Mesendoderm (in vitro differentiated cells): Measurements from ENCODE around the gene REEP6.

Experiments used
- DNase-seq: peaks from one replicate; pipeline ENCODE4 v3.0.0; 2013
- H2AK5ac ChIP-seq: 2 replicates; pipeline ENCODE4 v1.6.1; 2013; ENCODE audit warnings: low read length, inconsistent platforms
- H2BK120ac ChIP-seq: 2 replicates; pipeline ENCODE4 v1.6.1; 2013; ENCODE audit warnings: low read depth, mild to moderate bottlenecking, low read length, moderate library complexity, mixed read lengths
- H2BK15ac ChIP-seq: replicated peaks from 2 replicates; pipeline ENCODE4 v1.6.1; 2013; ENCODE audit warnings: low read depth, mild to moderate bottlenecking, moderate library complexity
- H2BK5ac ChIP-seq: 2 replicates; pipeline ENCODE4 v1.6.1; 2013; ENCODE audit warnings: low read length, inconsistent platforms
- H3K18ac ChIP-seq: 2 replicates; pipeline ENCODE4 v1.6.1; 2013; ENCODE audit warnings: mild to moderate bottlenecking, low read length, mixed read lengths
- H3K23ac ChIP-seq: one replicate; pipeline ENCODE4 v1.6.1; 2013; ENCODE audit warnings: low read length
- H3K27ac ChIP-seq: 2 replicates; pipeline ENCODE4 v1.5.1; 2013; ENCODE audit warnings: low read depth, mild to moderate bottlenecking, inconsistent platforms, low read length, moderate library complexity
- H3K27me3 ChIP-seq: 2 replicates; pipeline ENCODE4 v1.6.1; 2013; ENCODE audit warnings: low read length, control low read depth, mild to moderate bottlenecking, inconsistent platforms; ENCODE audit not compliant: insufficient read depth, poor library complexity
- H3K36me3 ChIP-seq: 2 replicates; pipeline ENCODE4 v1.6.1; 2013; ENCODE audit warnings: low read length, inconsistent platforms; ENCODE audit not compliant: control insufficient read depth, insufficient read depth
- H3K4ac ChIP-seq: one replicate; pipeline ENCODE4 v1.6.1; 2013; ENCODE audit warnings: low read depth, mild to moderate bottlenecking, low read length, moderate library complexity
- H3K4me1 ChIP-seq: 2 replicates; pipeline ENCODE4 v1.6.1; 2013; ENCODE audit warnings: low read depth, low read length, inconsistent platforms; ENCODE audit not compliant: control insufficient read depth
- H3K4me2 ChIP-seq: 2 replicates; pipeline ENCODE4 v1.6.1; 2013; ENCODE audit warnings: low read length
- H3K4me3 ChIP-seq: 2 replicates; pipeline ENCODE4 v1.5.1; 2013; ENCODE audit warnings: mild to moderate bottlenecking, low read length
- H3K56ac ChIP-seq: one replicate; pipeline ENCODE4 v1.6.1; 2013; ENCODE audit warnings: low read length
- H3K79me1 ChIP-seq: 2 replicates; pipeline ENCODE4 v1.6.1; 2013; ENCODE audit warnings: low read length, inconsistent platforms
- H3K79me2 ChIP-seq: 2 replicates; pipeline ENCODE4 v1.6.1; 2013; ENCODE audit warnings: mild to moderate bottlenecking, low read length; ENCODE audit not compliant: control insufficient read depth, insufficient read depth
- H3K9ac ChIP-seq: 2 replicates; pipeline ENCODE4 v1.6.1; 2013; ENCODE audit warnings: low read length, inconsistent platforms
- H4K5ac ChIP-seq: one replicate; pipeline ENCODE4 v1.6.1; 2013; ENCODE audit warnings: low read length
- H4K8ac ChIP-seq: one replicate; pipeline ENCODE4 v1.6.1; 2013; ENCODE audit warnings: low read depth, mild to moderate bottlenecking, control low read depth, low read length, moderate library complexity
- WGBS: extraction: QIAGEN DNeasy Blood & Tissue Kit; methylation state at CpG from one replicate; pipeline ENCODE4 v1.1.7; 2013; ENCODE audit warnings: low lambda C conversion rate, missing lambda C conversion rate; ENCODE audit not compliant: insufficient coverage; ENCODE audit errors: extremely low coverage; 5-methylcytosine and 5-hydroxymethylcytosine counted together

REEP6 gene

GRCh38 chr19:1512671-1513498 lies 21.9 kb downstream of the REEP6 start, which contains the start of gene ADAMTSL5:
ADAMTSL5 (minus strand) TSS chr19:1513019; CDS start chr19:1510943, 2,076 bp downstream.
- peak within 1 kb of the TSS; percentile 19 for H3K18ac ChIP-seq
- no peaks in the 10 kb centered on the region for H3K79me1 ChIP-seq
- H2AK5ac ChIP-seq, result no peak within 1 kb of the TSS
- no peak within 1 kb of the TSS for H2BK5ac ChIP-seq
- H2BK15ac ChIP-seq, result no peak within 1 kb of the TSS
- H3K4me1 ChIP-seq, result no peaks in the 10 kb centered on the region
- H3K56ac ChIP-seq, result peak within 1 kb of the TSS; percentile 60
- no peak within 1 kb of the TSS for H2BK120ac ChIP-seq
- WGBS, result no CpG with 5 or more reads among the region's 78 CpGs
- H3K27ac ChIP-seq, result no peak within 1 kb of the TSS
- no peaks in the 10 kb centered on the region for H3K27me3 ChIP-seq
- no peak within 1 kb of the TSS for H3K4me2 ChIP-seq
- no peak within 1 kb of the TSS for H3K4ac ChIP-seq
- H4K5ac ChIP-seq, result no peak within 1 kb of the TSS
- H3K23ac ChIP-seq, result no peak within 1 kb of the TSS
- no peaks in the 10 kb centered on the region for H3K36me3 ChIP-seq
- DNase-seq, result peak; percentile 54
- no peak within 1 kb of the TSS for H3K4me3 ChIP-seq
- peak within 1 kb of the TSS; percentile 38 for H3K9ac ChIP-seq
- no peak within 1 kb of the TSS for H4K8ac ChIP-seq
- H3K79me2 ChIP-seq, result no peaks in the 10 kb centered on the region

GRCh38 chr19:1513499-1514294 lies 22.7 kb downstream of the REEP6 start:
- H3K27ac ChIP-seq, result no peak overlapping the region
- peak overlapping the region; percentile 16 for H3K18ac ChIP-seq
- WGBS, result no CpG with 5 or more reads among the region's 52 CpGs
- no peaks in the 10 kb centered on the region for H3K36me3 ChIP-seq
- no peak overlapping the region for H4K5ac ChIP-seq
- no peaks in the 10 kb centered on the region for H3K27me3 ChIP-seq
- no peaks in the 10 kb centered on the region for H3K4me1 ChIP-seq
- H3K23ac ChIP-seq, result no peak overlapping the region
- no peak overlapping the region for H2BK15ac ChIP-seq
- H3K56ac ChIP-seq, result no peak overlapping the region
- H3K4ac ChIP-seq, result no peak overlapping the region
- no peak overlapping the region for H2BK5ac ChIP-seq
- no peak overlapping the region for H4K8ac ChIP-seq
- H3K79me1 ChIP-seq, result no peaks in the 10 kb centered on the region
- H3K4me3 ChIP-seq, result no peak overlapping the region
- no peak overlapping the region for H3K9ac ChIP-seq
- no peak overlapping the region for H2BK120ac ChIP-seq
- no peak overlapping the region for H2AK5ac ChIP-seq
- DNase-seq, result peak; percentile 53
- no peak overlapping the region for H3K4me2 ChIP-seq
- H3K79me2 ChIP-seq, result no peaks in the 10 kb centered on the region

- Histone ChIP-seq H3K4me1 (no peaks in the 10 kb centered on the region), H3K18ac (no peak overlapping the region), H3K4me3 (no peak overlapping the region), H3K36me3 (no peaks in the 10 kb centered on the region), H3K27me3 (no peaks in the 10 kb centered on the region), H3K23ac (no peak overlapping the region), H3K79me2 (no peaks in the 10 kb centered on the region), H3K27ac (no peak overlapping the region), H3K56ac (no peak overlapping the region), H2BK120ac (no peak overlapping the region), H3K79me1 (no peaks in the 10 kb centered on the region), H4K5ac (no peak overlapping the region), H3K4me2 (no peak overlapping the region), H2BK5ac (no peak overlapping the region), H3K9ac (no peak overlapping the region), H4K8ac (no peak overlapping the region), H3K4ac (no peak overlapping the region), H2BK15ac (no peak overlapping the region), H2AK5ac (no peak overlapping the region)
- WGBS, result no CpG with 5 or more reads among the region's 10 CpGs
- DNase-seq, result no peak
These were observed 23.3 kb downstream of the REEP6 start for GRCh38 chr19:1514295-1514661.

GRCh38 chr19:1514986-1515721 lies 24.2 kb downstream of the REEP6 start:
- Histone ChIP-seq H2BK15ac (no peak overlapping the region), H3K23ac (no peak overlapping the region), H3K4me1 (no peaks in the 10 kb centered on the region), H2AK5ac (no peak overlapping the region), H2BK120ac (no peak overlapping the region), H3K9ac (no peak overlapping the region), H3K4me2 (no peak overlapping the region), H2BK5ac (no peak overlapping the region), H4K5ac (no peak overlapping the region), H3K79me1 (no peaks in the 10 kb centered on the region), H3K56ac (no peak overlapping the region), H3K4ac (no peak overlapping the region), H3K36me3 (no peaks in the 10 kb centered on the region), H4K8ac (no peak overlapping the region), H3K27ac (no peak overlapping the region), H3K4me3 (no peak overlapping the region), H3K79me2 (no peaks in the 10 kb centered on the region), H3K27me3 (no peaks in the 10 kb centered on the region), H3K18ac (no peak overlapping the region)
- no CpG with 5 or more reads among the region's 14 CpGs for WGBS
- no peak for DNase-seq

- no peak overlapping the region for H3K4me3 ChIP-seq
- H3K18ac ChIP-seq, result no peak overlapping the region
- H3K27me3 ChIP-seq, result no peaks in the 10 kb centered on the region
- H3K79me2 ChIP-seq, result no peaks in the 10 kb centered on the region
- no peak overlapping the region for H3K27ac ChIP-seq
- no peak overlapping the region for H2BK120ac ChIP-seq
- H3K9ac ChIP-seq, result no peak overlapping the region
- WGBS, result no CpG with 5 or more reads among the region's 8 CpGs
- no peaks in the 10 kb centered on the region for H3K79me1 ChIP-seq
- H3K56ac ChIP-seq, result no peak overlapping the region
- H2BK5ac ChIP-seq, result no peak overlapping the region
- DNase-seq, result peak; percentile 28
- no peaks in the 10 kb centered on the region for H3K36me3 ChIP-seq
- no peak overlapping the region for H2BK15ac ChIP-seq
- H3K23ac ChIP-seq, result no peak overlapping the region
- no peak overlapping the region for H4K5ac ChIP-seq
- H3K4me2 ChIP-seq, result no peak overlapping the region
- H3K4me1 ChIP-seq, result no peaks in the 10 kb centered on the region
- H2AK5ac ChIP-seq, result no peak overlapping the region
- no peak overlapping the region for H3K4ac ChIP-seq
- H4K8ac ChIP-seq, result no peak overlapping the region
These were observed 25.4 kb downstream of the REEP6 start for GRCh38 chr19:1516395-1516753.
